Cardiac muscle cell (in vitro differentiated cells and primary cell): ENCODE results near the gene ATP11C. TPM values are rescaled to one million over a fixed set of nuclear protein-coding genes. Genes with fewer than 3 reads are reported as not detected.

Experiments
- DNase-seq, 2 donors: peaks; one replicate each; pipeline versions ENCODE4 v3.0.0 to v3.0.0-alpha.2; 2010 to 2017; ENCODE audit warnings: low read depth in 1 of 2, low spot score in 1 of 2
- H3K27ac ChIP-seq: fragments of 200-600 bp; sonication (generic); 2 replicates; pipeline ENCODE4 v1.5.1; 2016
- H3K27me3 ChIP-seq: fragments of 200-600 bp; sonication (generic); 2 replicates; pipeline ENCODE4 v1.6.0; 2016; ENCODE audit warnings: control low read depth
- H3K36me3 ChIP-seq: fragments of 200-600 bp; sonication (generic); 2 replicates; pipeline ENCODE4 v1.5.1; 2016; ENCODE audit warnings: control low read depth
- H3K4me1 ChIP-seq: fragments of 200-600 bp; sonication (generic); 2 replicates; pipeline ENCODE4 v1.8.1; 2017; ENCODE audit warnings: low read depth, mild to moderate bottlenecking, mixed run types
- H3K4me3 ChIP-seq: fragments of 200-600 bp; sonication (generic); 2 replicates; pipeline ENCODE4 v1.5.1; 2016; ENCODE audit warnings: mild to moderate bottlenecking
- H3K9me3 ChIP-seq: fragments of 200-600 bp; sonication (generic); 2 replicates; pipeline ENCODE4 v1.5.1; 2017; ENCODE audit warnings: low read depth, mild to moderate bottlenecking, control low read depth
- CTCF ChIP-seq: IDR thresholded peaks from 2 replicates; pipeline ENCODE4 v1.5.1; 2012; ENCODE audit warnings: low read depth, mild to moderate bottlenecking, low read length
- polyA plus RNA-seq: library from polyadenylated mRNA; unstranded; fragments of >200 nt; fragmentation: Nextera tagmentation; extraction: Ambion mirVana; gene quantifications from 2 replicates; pipeline ENCODE4 v1.2.1, GENCODE V29; 2016
- total RNA-seq: library from RNA; depleted of rRNA; stranded (reverse); fragments of >200 nt; gene quantifications from 2 replicates; pipeline ENCODE4 v1.2.3, GENCODE V29; 2016

Gene ATP11C
- total and polyA plus RNA-seq, 2 experiments from 2014 or later, result 7.4 to 17.1 TPM

GRCh38 chrX:139905743-139906142, 27.1 kb downstream of the ATP11C start:
- no peak overlapping the region for H3K4me3 ChIP-seq
- no peaks in the 10 kb centered on the region for H3K9me3 ChIP-seq
- DNase-seq, result no peak
- H3K36me3 ChIP-seq, result no peaks in the 10 kb centered on the region
- TF ChIP-seq CTCF, result no peak
- no peaks in the 10 kb centered on the region for H3K27me3 ChIP-seq
- H3K27ac ChIP-seq, result no peak overlapping the region
- no peaks in the 10 kb centered on the region for H3K4me1 ChIP-seq

- TF ChIP-seq CTCF, result no peak
- H3K36me3 ChIP-seq, result no peaks in the 10 kb centered on the region
- no peak for DNase-seq
- H3K9me3 ChIP-seq, result no peaks in the 10 kb centered on the region
- no peaks in the 10 kb centered on the region for H3K4me1 ChIP-seq
- no peak overlapping the region for H3K4me3 ChIP-seq
- H3K27ac ChIP-seq, result no peak overlapping the region
- H3K27me3 ChIP-seq, result no peaks in the 10 kb centered on the region
Measured at GRCh38 chrX:139905051-139905450, 27.8 kb downstream of the ATP11C start.

- H3K36me3 ChIP-seq, result no peaks in the 10 kb centered on the region
- H3K27me3 ChIP-seq, result no peaks in the 10 kb centered on the region
- no peaks in the 10 kb centered on the region for H3K9me3 ChIP-seq
- H3K4me1 ChIP-seq, result no peaks in the 10 kb centered on the region
- no peak for DNase-seq
- H3K27ac ChIP-seq, result no peak overlapping the region
- no peak overlapping the region for H3K4me3 ChIP-seq
- no peak for TF ChIP-seq CTCF
Measured at GRCh38 chrX:139903210-139903609, 29.6 kb downstream of the ATP11C start.

GRCh38 chrX:139902559-139902958, 30.3 kb downstream of the ATP11C start:
- H3K4me1 ChIP-seq, result no peaks in the 10 kb centered on the region
- TF ChIP-seq CTCF, result no peak
- no peak for DNase-seq
- no peaks in the 10 kb centered on the region for H3K9me3 ChIP-seq
- no peaks in the 10 kb centered on the region for H3K27me3 ChIP-seq
- H3K36me3 ChIP-seq, result no peaks in the 10 kb centered on the region
- H3K4me3 ChIP-seq, result no peak overlapping the region
- no peak overlapping the region for H3K27ac ChIP-seq

GRCh38 chrX:139898334-139898733, 34.5 kb downstream of the ATP11C start:
- no peak for DNase-seq
- Histone ChIP-seq H3K27me3 (no peaks in the 10 kb centered on the region), H3K27ac (no peak overlapping the region), H3K36me3 (no peaks in the 10 kb centered on the region), H3K4me3 (no peak overlapping the region), H3K4me1 (no peaks in the 10 kb centered on the region), H3K9me3 (no peaks in the 10 kb centered on the region)
- TF ChIP-seq CTCF, result no peak

- no peak overlapping the region for H3K27ac ChIP-seq
- no peaks in the 10 kb centered on the region for H3K4me1 ChIP-seq
- no peaks in the 10 kb centered on the region for H3K36me3 ChIP-seq
- TF ChIP-seq CTCF, result no peak
- H3K9me3 ChIP-seq, result no peaks in the 10 kb centered on the region
- no peak overlapping the region for H3K4me3 ChIP-seq
- H3K27me3 ChIP-seq, result no peaks in the 10 kb centered on the region
- DNase-seq, result no peak
Measured at GRCh38 chrX:139892512-139892911, 40.3 kb downstream of the ATP11C start.
